PC-9 (cell line): Measurements from ENCODE around the gene CRYBG1. TPM values are rescaled to one million over a fixed set of nuclear protein-coding genes. Genes with fewer than 3 reads are reported as not detected.

ENCODE experiments used
- BruUV-seq: library from RNA; stranded (reverse); fragments of 400-500 nt; replicated peaks from 2 replicates; lab custom pipeline; 2021; lab: Mats Ljungman, UMichigan
- CTCF ChIA-PET: fragments of 300-600 bp; sonication (Branson Sonifier 250); formaldehyde crosslinking; loops from one replicate; lab custom pipeline; 2022; ENCODE audit warnings: antibody characterized with exemption; lab: Charles Lee
- POLR2A ChIA-PET: fragments of 300-600 bp; sonication (Branson Sonifier 250); formaldehyde crosslinking; loops from one replicate; lab custom pipeline; 2022; ENCODE audit warnings: antibody characterized with exemption; ENCODE audit not compliant: unreplicated experiment; lab: Charles Lee
- DNase-seq, 2 experiments: peaks; one replicate each; pipeline versions ENCODE4 v3.0.0 to v3.0.0-alpha.2; 2015 to 2022; ENCODE audit warnings: mixed read lengths in 1 of 2
- H2AFZ ChIP-seq: fragments of 200-600 bp; sonication (generic); 2 replicates; pipeline ENCODE4 v1.8.1; 2017; ENCODE audit warnings: antibody characterized with exemption
- H3F3A ChIP-seq: fragments of 200-600 bp; sonication (generic); 2 replicates; pipeline ENCODE4 v1.8.1; 2017; ENCODE audit warnings: antibody characterized with exemption, mild to moderate bottlenecking, low read depth; ENCODE audit not compliant: insufficient read depth
- H3K27ac ChIP-seq: fragments of 200-600 bp; sonication (generic); 2 replicates; pipeline ENCODE4 v1.6.1; 2016; ENCODE audit warnings: mixed run types
- H3K27me3 ChIP-seq: fragments of 200-600 bp; sonication (generic); 2 replicates; pipeline ENCODE4 v1.6.1; 2016; ENCODE audit warnings: low read depth, mixed run types; ENCODE audit not compliant: insufficient read depth
- H3K36me3 ChIP-seq: fragments of 200-600 bp; sonication (generic); 2 replicates; pipeline ENCODE4 v1.6.1; 2016; ENCODE audit warnings: low read depth, mixed run types
- H3K4me1 ChIP-seq: fragments of 200-600 bp; sonication (generic); replicated peaks from 2 replicates; pipeline ENCODE4 v1.6.1; 2016; ENCODE audit warnings: mixed run types; ENCODE audit not compliant: insufficient read depth
- H3K4me2 ChIP-seq: fragments of 200-600 bp; sonication (generic); 2 replicates; pipeline ENCODE4 v1.6.1; 2017; ENCODE audit warnings: mixed run types
- H3K4me3 ChIP-seq: fragments of 200-600 bp; sonication (generic); 2 replicates; pipeline ENCODE4 v1.6.1; 2016; ENCODE audit warnings: mixed run types
- H3K79me2 ChIP-seq: fragments of 200-600 bp; sonication (generic); 2 replicates; pipeline ENCODE4 v1.6.1; 2017; ENCODE audit warnings: low read depth, mixed run types
- H3K9me2 ChIP-seq: fragments of 200-600 bp; sonication (generic); 2 replicates; pipeline ENCODE4 v1.8.1; 2017; ENCODE audit warnings: mild to moderate bottlenecking; ENCODE audit not compliant: insufficient read depth
- H3K9me3 ChIP-seq: fragments of 200-600 bp; sonication (generic); 2 replicates; pipeline ENCODE4 v1.8.1; 2016; ENCODE audit warnings: low read depth; ENCODE audit not compliant: insufficient read depth
- H4K20me1 ChIP-seq: fragments of 200-600 bp; sonication (generic); 2 replicates; pipeline ENCODE4 v1.8.1; 2017; ENCODE audit not compliant: insufficient read depth
- CTCF ChIP-seq: fragments of 200-600 bp; sonication (generic); conservative IDR thresholded peaks from 2 replicates; pipeline ENCODE4 v1.6.1; 2017; ENCODE audit warnings: mixed run types, antibody characterized with exemption, mild to moderate bottlenecking, moderate library complexity
- EZH2 ChIP-seq: fragments of 200-600 bp; sonication (generic); IDR thresholded peaks from 2 replicates; pipeline ENCODE4 v1.8.0; 2017; ENCODE audit warnings: antibody characterized with exemption, low read depth
- intact Hi-C: fragments of 100-400 bp; cut with micrococcal nuclease; formaldehyde crosslinking; loops from one replicate; pipeline ENCODE4 v1.10.0; 2022; ENCODE audit not compliant: unreplicated experiment
- total RNA-seq: library from RNA; stranded (reverse); gene quantifications from 2 replicates; pipeline ENCODE4 v1.2.3, GENCODE V29; 2021

The CRYBG1 gene
- total RNA-seq, 1 experiment from 2014 or later = 49.3 TPM

DNA sequence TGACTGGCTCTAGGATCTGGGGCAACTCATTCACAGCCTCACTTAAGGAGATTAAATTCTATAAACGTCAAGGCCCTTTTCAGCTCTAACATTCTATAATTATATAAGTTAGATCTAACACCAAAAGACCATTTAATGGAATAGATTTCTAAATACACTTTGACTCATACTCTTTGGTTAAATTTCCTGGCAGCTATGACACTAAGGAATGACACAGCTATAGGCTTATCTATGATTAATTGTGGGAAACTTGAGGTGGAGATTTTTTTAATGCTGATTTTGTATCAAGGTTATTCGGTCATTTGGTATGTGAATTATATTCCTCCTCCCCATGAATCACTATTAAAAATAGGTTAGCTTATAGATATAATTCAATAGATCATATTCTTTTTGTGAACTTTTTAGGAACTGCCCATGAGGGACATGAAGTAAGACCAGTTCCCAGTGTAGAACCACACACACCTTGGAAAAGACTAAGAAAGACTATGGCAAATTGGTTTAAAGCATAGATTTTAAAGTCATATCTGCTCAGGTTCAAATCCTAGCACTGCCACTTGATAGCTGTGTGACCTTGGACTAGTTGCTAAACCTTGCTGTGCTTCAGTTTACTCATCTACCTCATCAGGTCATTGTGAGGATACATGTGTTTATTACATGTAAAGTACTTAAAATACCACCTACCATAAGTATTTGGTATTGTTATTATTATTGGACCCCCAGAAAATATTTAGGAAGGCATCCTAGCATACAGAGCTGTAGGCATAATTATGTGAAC, 116.0 kb downstream of the CRYBG1 start:
- Histone ChIP-seq H3K4me3 (no peak overlapping the region), H3K9me2 (no peaks in the 10 kb centered on the region), H3K79me2 (peaks cover 5% of the 10 kb centered on the region; the same call in 1 of the 2 replicates), H3F3A (peaks cover 15% of the 10 kb centered on the region), H3K9me3 (peaks cover 6% of the 10 kb centered on the region; the same call in 1 of the 2 replicates), H3K36me3 (no peaks in the 10 kb centered on the region), H3K27me3 (no peaks in the 10 kb centered on the region), H4K20me1 (no peaks in the 10 kb centered on the region), H3K4me1 (peaks cover 48% of the 10 kb centered on the region), H3K4me2 (peak overlapping the region; percentile 46), H2AFZ (no peak overlapping the region), H3K27ac (peak overlapping the region; percentile 82)
- CTCF ChIA-PET = no interaction called here
- peak in 1 of 2 experiments; percentile 91 for DNase-seq
- POLR2A ChIA-PET = interaction anchor here (0.7 kb wide), 2 partner anchors 33 to 77 kb away, joined by 3 to 4 read pairs; no protein-coding TSS in a partner anchor
- BruUV-seq = no TSS peak
- intact Hi-C loops = no loop called here
- TF ChIP-seq CTCF = no peak
- no peak for TF ChIP-seq EZH2

DNA sequence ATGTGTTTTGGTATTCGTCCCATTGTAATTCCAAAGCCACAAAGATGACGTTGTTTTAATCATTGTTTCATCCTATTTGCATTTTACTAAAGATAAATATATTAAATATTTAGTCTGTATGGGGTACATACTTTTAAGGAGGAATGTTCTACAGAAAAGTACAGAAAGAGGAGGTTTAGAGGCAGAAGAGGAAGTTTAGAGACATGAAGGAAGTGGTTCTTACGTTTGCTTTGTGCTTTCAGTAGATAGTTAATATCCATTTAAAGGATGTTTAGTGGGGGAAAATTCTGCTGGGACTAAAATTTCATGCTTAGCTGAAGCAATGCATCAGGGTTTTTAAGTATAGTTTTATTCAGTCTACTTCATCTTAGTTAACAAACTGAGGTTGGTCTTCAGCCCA, 116.6 kb downstream of the CRYBG1 start:
- no peak overlapping the region for H2AFZ ChIP-seq
- peaks cover 48% of the 10 kb centered on the region for H3K4me1 ChIP-seq
- H3K27me3 ChIP-seq = no peaks in the 10 kb centered on the region
- no peak overlapping the region for H3K4me2 ChIP-seq
- peaks cover 15% of the 10 kb centered on the region for H3F3A ChIP-seq
- CTCF ChIA-PET = no interaction called here
- DNase-seq = no peak
- peaks cover 6% of the 10 kb centered on the region; the same call in 1 of the 2 replicates for H3K9me3 ChIP-seq
- no peak overlapping the region for H3K4me3 ChIP-seq
- POLR2A ChIA-PET = interaction anchor here (0.7 kb wide), 1 partner anchor 32 kb away, joined by 4 read pairs; no protein-coding TSS in a partner anchor
- no peak for TF ChIP-seq CTCF
- TF ChIP-seq EZH2 = no peak
- no peaks in the 10 kb centered on the region for H3K36me3 ChIP-seq
- peaks cover 5% of the 10 kb centered on the region; the same call in 1 of the 2 replicates for H3K79me2 ChIP-seq
- H4K20me1 ChIP-seq = no peaks in the 10 kb centered on the region
- H3K27ac ChIP-seq = peak overlapping the region; percentile 82; the same call in 1 of the 2 replicates
- no TSS peak for BruUV-seq
- no peaks in the 10 kb centered on the region for H3K9me2 ChIP-seq
- intact Hi-C loops = no loop called here

GRCh38 chr6:106477790-106478189, 117.3 kb downstream of the CRYBG1 start:
- intact Hi-C loops = no loop called here
- ChIA-PET CTCF (no interaction called here), POLR2A (no interaction called here)
- Histone ChIP-seq H3K4me3 (no peak overlapping the region), H3K4me1 (peaks cover 48% of the 10 kb centered on the region), H3K79me2 (peaks cover 5% of the 10 kb centered on the region; the same call in 1 of the 2 replicates), H3K9me2 (no peaks in the 10 kb centered on the region), H3K27ac (no peak overlapping the region), H3K9me3 (peaks cover 6% of the 10 kb centered on the region; the same call in 1 of the 2 replicates), H3K36me3 (no peaks in the 10 kb centered on the region), H3K27me3 (no peaks in the 10 kb centered on the region), H3K4me2 (no peak overlapping the region), H3F3A (peaks cover 15% of the 10 kb centered on the region), H4K20me1 (no peaks in the 10 kb centered on the region), H2AFZ (no peak overlapping the region)
- no TSS peak for BruUV-seq
- TF ChIP-seq CTCF (no peak), EZH2 (no peak)
- no peak for DNase-seq
